ENCODE results near the gene SMC3. TPM values are rescaled to one million over a fixed set of nuclear protein-coding genes. Genes with fewer than 3 reads are reported as not detected.

SMC3 gene
- total and polyA plus RNA-seq, 2 of the 4 experiments (the other 2 are of a cell fraction) = 15.0 to 15.2 TPM

GRCh38 chr10:110618230-110618610, 50.7 kb downstream of the SMC3 start:
- Histone ChIP-seq H2BK15ac (ENCODE audit: low read depth, low read length) (no peak overlapping the region), H2BK5ac (ENCODE audit: low read depth, low read length, poor library complexity, severe bottlenecking) (no peak overlapping the region), H4K5ac (ENCODE audit: low read depth, low read length) (no peak overlapping the region), H2BK20ac (ENCODE audit: low read depth, low read length) (no peak overlapping the region), H3K4me2 (ENCODE audit: low read depth, low read length) (no peak overlapping the region), H4K8ac (ENCODE audit: low read depth in 2 of 2, low read length in 2 of 2) (no peak overlapping the region), H3K36me3 (ENCODE audit: control insufficient read depth, insufficient read depth, low read length) (no peaks in the 10 kb centered on the region), H3K9me1 (ENCODE audit: insufficient read depth, low read length) (no peaks in the 10 kb centered on the region), H3K56ac (ENCODE audit: extremely low read depth, insufficient read depth, low read length) (no peak overlapping the region), H4K20me1 (ENCODE audit: insufficient read depth, low read length) (no peaks in the 10 kb centered on the region), H2BK120ac (ENCODE audit: low read depth, low read length) (no peak overlapping the region), H3K18ac (ENCODE audit: low read depth, low read length) (no peak overlapping the region), H3K4me3 (ENCODE audit: insufficient read depth, low read depth, low read length) (no peak overlapping the region), H3K14ac (replicated peaks; ENCODE audit: low read depth, low read length) (no peak overlapping the region), H3K4ac (ENCODE audit: low read depth, low read length) (no peak overlapping the region), H3K4me1 (ENCODE audit: control insufficient read depth, insufficient read depth, low read length) (peaks cover 6% of the 10 kb centered on the region), H3K23ac (ENCODE audit: low read depth, low read length) (no peak overlapping the region), H3K79me1 (ENCODE audit: low read depth in 1 of 2, low read length in 2 of 2) (no peaks in the 10 kb centered on the region), H2AFZ (replicated peaks; ENCODE audit: low read length, poor library complexity) (no peak overlapping the region), H3K27ac (ENCODE audit: insufficient read depth, low read length) (no peak overlapping the region), H4K91ac (ENCODE audit: insufficient read depth, low read depth, low read length) (no peak overlapping the region), H2AK9ac (replicated peaks; ENCODE audit: low read depth, low read length, poor library complexity) (no peak overlapping the region), H3K9ac (ENCODE audit: low read depth, low read length) (no peak overlapping the region), H3K27me3 (ENCODE audit: control insufficient read depth, insufficient read depth, low read length) (peaks cover 2% of the 10 kb centered on the region; the same call in 1 of the 2 replicates), H2AK5ac (ENCODE audit: low read depth, low read length) (no peak overlapping the region), H3K9me3 (ENCODE audit: control insufficient read depth, insufficient read depth, low read length) (no peaks in the 10 kb centered on the region)
- TF ChIP-seq SMC3 (IDR thresholded peaks at IDR 0.05; ENCODE audit: low read depth, low read length) (no peak), CHD1 (IDR thresholded peaks at IDR 0.05; ENCODE audit: low read depth, low read length) (no peak), BHLHE40 (IDR thresholded peaks at IDR 0.05; ENCODE audit: low read depth, low read length) (no peak), MAFK (IDR thresholded peaks at IDR 0.05; ENCODE audit: low read depth, low read length) (no peak), FOS (IDR thresholded peaks at IDR 0.05; ENCODE audit: low read depth, low read length) (no peak), RCOR1 (IDR thresholded peaks at IDR 0.05; ENCODE audit: insufficient replicate concordance, low read length) (no peak), CEBPB (IDR thresholded peaks at IDR 0.05; ENCODE audit: low read depth, low read length) (no peak), USF2 (IDR thresholded peaks at IDR 0.05; ENCODE audit: low read depth, low read length) (no peak), CTCF (conservative IDR thresholded peaks at IDR 0.05; ENCODE audit: low read depth, low read length) (no peak), NFE2L2 (IDR thresholded peaks at IDR 0.05; ENCODE audit: low read depth, low read length) (no peak), MXI1 (IDR thresholded peaks at IDR 0.05; ENCODE audit: borderline replicate concordance, low read depth, low read length) (no peak), RAD21 (IDR thresholded peaks at IDR 0.05; ENCODE audit: low read length) (no peak), MAZ (IDR thresholded peaks at IDR 0.05; ENCODE audit: borderline replicate concordance, low read depth, low read length) (no peak)
- ChIA-PET POLR2A (ENCODE audit: unreplicated experiment) (no interaction called here), CTCF (interaction anchor here (1.4 kb wide), 1 partner anchor 54 kb away, joined by 3 read pairs; no protein-coding TSS in a partner anchor)
- in situ Hi-C loops (cut with MboI; ENCODE audit: low sequenced_read_pairs) (loop anchor here (10.0 kb wide), 2 partner anchors 127 to 1517 kb away; no protein-coding TSS in a partner anchor), intact Hi-C loops (cut with micrococcal nuclease) (no loop called here), dilution Hi-C loops (cut with HindIII; ENCODE audit: low sequenced_read_pairs, unreplicated experiment) (no loop called here)
- ATAC-seq (ENCODE audit: low read depth) = no peak
- no CpG with 5 or more reads among the region's 5 CpGs for WGBS, 2 experiments (ENCODE audit: extremely low coverage in 2 of 2, insufficient read length in 1 of 2)
- no TSS peak for BruUV-seq (replicated peaks)
- no peak for DNase-seq
